Liver (tissue), 9 donors: Measurements from ENCODE around the gene MYO18B. TPM values are rescaled to one million over a fixed set of nuclear protein-coding genes. Genes with fewer than 3 reads are reported as not detected.

Experiments used
- DNase-seq: peaks from one replicate; pipeline ENCODE4 v3.0.0-alpha.2; 2017; ENCODE audit warnings: low spot score
- H3K27ac ChIP-seq, 2 donors: one replicate each; pipeline ENCODE4 v1.7.0; 2013; ENCODE audit warnings: inconsistent platforms in 2 of 2, low read length in 2 of 2, control low read depth in 1 of 2, low read depth in 1 of 2, mild to moderate bottlenecking in 1 of 2
- H3K27me3 ChIP-seq, 4 donors: one replicate each; pipeline versions ENCODE4 v1.6.1 to v1.7.0; 2013; ENCODE audit warnings: low read length in 3 of 4, inconsistent platforms in 1 of 4, mild to moderate bottlenecking in 1 of 4, moderate library complexity in 1 of 4; ENCODE audit not compliant: control insufficient read depth in 4 of 4, insufficient read depth in 4 of 4
- H3K36me3 ChIP-seq, 4 donors: one replicate each; pipeline versions ENCODE4 v1.6.1 to v1.7.0; 2013; ENCODE audit warnings: low read length in 3 of 4, mild to moderate bottlenecking in 3 of 4, low read depth in 1 of 4, moderate library complexity in 1 of 4; ENCODE audit not compliant: control insufficient read depth in 4 of 4, insufficient read depth in 3 of 4
- H3K4me1 ChIP-seq, 4 donors: one replicate each; pipeline versions ENCODE4 v1.6.1 to v1.7.0; 2013; ENCODE audit warnings: low read length in 3 of 4, mild to moderate bottlenecking in 3 of 4, moderate library complexity in 1 of 4; ENCODE audit not compliant: control insufficient read depth in 4 of 4, insufficient read depth in 4 of 4
- H3K4me3 ChIP-seq, 3 donors: one replicate each; pipeline versions ENCODE4 v1.6.1 to v1.7.0; 2013; ENCODE audit warnings: low read length in 3 of 3, control low read depth in 1 of 3, low read depth in 1 of 3, mild to moderate bottlenecking in 1 of 3
- H3K9ac ChIP-seq, 2 donors: one replicate each; pipeline ENCODE4 v1.7.0; 2013; ENCODE audit warnings: low read length in 2 of 2, mild to moderate bottlenecking in 2 of 2, moderate library complexity in 2 of 2, control low read depth in 1 of 2, low read depth in 1 of 2
- H3K9me3 ChIP-seq, 4 donors: one replicate each; pipeline versions ENCODE4 v1.6.1 to v1.7.0; 2013; ENCODE audit warnings: low read length in 3 of 4; ENCODE audit not compliant: control insufficient read depth in 4 of 4
- ATF3 ChIP-seq: IDR thresholded peaks from 2 replicates; pipeline ENCODE4 v1.6.1; 2016; ENCODE audit warnings: antibody characterized with exemption
- CTCF ChIP-seq: fragments of 150-350 bp; IDR thresholded peaks from 2 replicates; pipeline ENCODE4 v1.5.1; 2017; ENCODE audit warnings: improper control_type of control experiment, low read depth, low read length; ENCODE audit not compliant: missing input control
- EGR1 ChIP-seq, 2 donors: IDR thresholded peaks; 2 replicates each; pipeline ENCODE4 v1.6.1; 2016 to 2018; ENCODE audit warnings: antibody characterized with exemption in 2 of 2, low read depth in 2 of 2
- FOXA1 ChIP-seq: IDR thresholded peaks from 2 replicates; pipeline ENCODE4 v1.6.1; 2016; ENCODE audit warnings: antibody characterized with exemption
- FOXA2 ChIP-seq: IDR thresholded peaks from 2 replicates; pipeline ENCODE4 v1.6.1; 2016; ENCODE audit warnings: antibody characterized with exemption
- GABPA ChIP-seq, 2 donors: IDR thresholded peaks in 1 of 2; conservative IDR thresholded peaks in 1 of 2; 2 replicates each; pipeline ENCODE4 v1.6.1; 2016; ENCODE audit warnings: antibody characterized with exemption in 2 of 2, mild to moderate bottlenecking in 1 of 2, moderate library complexity in 1 of 2
- HNF4A ChIP-seq, 2 donors: conservative IDR thresholded peaks; 2 replicates each; pipeline ENCODE4 v1.6.1; 2016; ENCODE audit warnings: antibody characterized with exemption in 2 of 2, mild to moderate bottlenecking in 2 of 2
- HNF4G ChIP-seq: IDR thresholded peaks from 2 replicates; pipeline ENCODE4 v1.6.1; 2016; ENCODE audit warnings: antibody characterized with exemption
- JUND ChIP-seq, 2 donors: IDR thresholded peaks; 2 replicates each; pipeline ENCODE4 v1.6.1; 2016; ENCODE audit warnings: antibody characterized with exemption in 2 of 2
- MAX ChIP-seq: IDR thresholded peaks from 2 replicates; pipeline ENCODE4 v1.6.1; 2016; ENCODE audit warnings: antibody characterized with exemption
- NR2F2 ChIP-seq: IDR thresholded peaks from 2 replicates; pipeline ENCODE4 v1.6.1; 2016; ENCODE audit warnings: antibody characterized with exemption
- RAD21 ChIP-seq, 2 donors: IDR thresholded peaks; 2 replicates each; pipeline ENCODE4 v1.6.1; 2016; ENCODE audit warnings: antibody characterized with exemption in 2 of 2, mild to moderate bottlenecking in 2 of 2
- RXRA ChIP-seq, 2 donors: IDR thresholded peaks; 2 replicates each; pipeline ENCODE4 v1.6.1; 2017 to 2018; ENCODE audit warnings: antibody characterized with exemption in 2 of 2, mild to moderate bottlenecking in 1 of 2
- SP1 ChIP-seq: IDR thresholded peaks from 2 replicates; pipeline ENCODE4 v1.6.1; 2018; ENCODE audit warnings: antibody characterized with exemption, mild to moderate bottlenecking
- TAF1 ChIP-seq: conservative IDR thresholded peaks from 2 replicates; pipeline ENCODE4 v1.6.1; 2016; ENCODE audit warnings: antibody characterized with exemption, mild to moderate bottlenecking
- YY1 ChIP-seq: IDR thresholded peaks from 2 replicates; pipeline ENCODE4 v1.6.1; 2016; ENCODE audit warnings: antibody characterized with exemption, mild to moderate bottlenecking
- WGBS: extraction: QIAGEN DNeasy Blood & Tissue Kit; methylation state at CpG from one replicate; pipeline ENCODE4 v1.1.7; 2013; 5-methylcytosine and 5-hydroxymethylcytosine counted together
- polyA plus RNA-seq, 2 donors: library from polyadenylated mRNA; stranded (reverse) in 1 of 2; unstranded in 1 of 2; fragments of 200-250 nt in 1 of 2; fragments of >200 nt in 1 of 2; fragmentation: Nextera tagmentation in 1 of 2; extraction: Ambion mirVana in 1 of 2; gene quantifications; one replicate each; pipeline versions ENCODE4 v1.2.1 to v1.2.3, GENCODE V29; 2013 to 2015
- total RNA-seq, 2 donors: library from RNA; depleted of rRNA; stranded (reverse); fragments of >200 nt; gene quantifications; one replicate each; pipeline ENCODE4 v1.2.3, GENCODE V29; 2014
- TF ChIP-seq, protein P1 (sequence below): IDR thresholded peaks from 2 replicates; pipeline ENCODE4 v1.6.1; 2016; ENCODE audit warnings: antibody characterized with exemption, mild to moderate bottlenecking
- TF ChIP-seq, protein P2 (sequence below): IDR thresholded peaks from 2 replicates; pipeline ENCODE4 v1.6.1; 2016; ENCODE audit warnings: antibody characterized with exemption
- donor health status: healthy.
- donor health status: healthy.
- donor health status: healthy.
- donor health status: healthy.
- donor health status: healthy.

MYO18B gene
- total and polyA plus RNA-seq, 4 donors, result under 0.01 to 4.2 (median 0.02) TPM; not detected in 1

- no peak overlapping the region for H3K27ac ChIP-seq
- TF ChIP-seq TAF1 (no peak), ATF3 (no peak), RAD21 (IDR thresholded peaks at IDR 0.05) (no peak), FOXA2 (no peak), NR2F2 (no peak), MAX (no peak), CTCF (no peak), JUND (IDR thresholded peaks at IDR 0.05) (no peak), RXRA (IDR thresholded peaks at IDR 0.05) (no peak), EGR1 (IDR thresholded peaks at IDR 0.05; ENCODE audit: low read depth in 2 of 2) (no peak), FOXA1 (no peak), YY1 (no peak), SP1 (no peak)
- no peaks in the 10 kb centered on the region for H3K9me3 ChIP-seq
- H3K4me3 ChIP-seq, result no peak overlapping the region
- peaks cover 0 to 2% (median 0%) of the 10 kb centered on the region in 4 donors for H3K27me3 ChIP-seq
- H3K4me1 ChIP-seq, result no peaks in the 10 kb centered on the region
- DNase-seq, result no peak
- H3K9ac ChIP-seq, result no peak overlapping the region
- WGBS, result 91% methylated on average over 13 of the region's 13 CpGs
- no peaks in the 10 kb centered on the region for H3K36me3 ChIP-seq
Measured at GRCh38 chr22:25779890-25780289, 37.9 kb downstream of the MYO18B start.

DNA sequence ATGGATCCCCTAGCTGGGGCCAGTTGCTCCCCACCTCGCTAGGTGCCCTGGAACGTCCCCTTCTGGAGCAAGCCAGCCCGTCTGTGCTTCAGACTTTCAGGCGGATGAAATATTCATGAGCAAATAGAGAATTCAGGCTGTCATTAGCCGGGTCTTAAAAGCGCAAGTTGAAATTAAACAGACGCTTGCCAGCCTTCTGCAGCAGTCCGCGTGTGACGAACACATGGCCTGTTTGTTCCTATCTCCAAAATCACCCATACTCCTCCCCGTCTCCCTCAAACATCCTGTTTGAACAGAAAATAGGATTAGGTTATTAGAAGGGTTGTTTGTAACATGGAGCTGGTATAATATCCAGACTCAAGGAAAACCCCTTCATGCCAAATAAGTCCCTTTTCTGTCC, 38.7 kb downstream of the MYO18B start:
- Histone ChIP-seq H3K9ac (no peak overlapping the region), H3K27me3 (peaks cover 0 to 2% (median 0%) of the 10 kb centered on the region in 4 donors), H3K36me3 (no peaks in the 10 kb centered on the region), H3K4me3 (no peak overlapping the region), H3K4me1 (no peaks in the 10 kb centered on the region), H3K27ac (no peak overlapping the region), H3K9me3 (no peaks in the 10 kb centered on the region)
- DNase-seq, result no peak
- no peak for TF ChIP-seq CTCF
- TF ChIP-seq, protein P1, sequence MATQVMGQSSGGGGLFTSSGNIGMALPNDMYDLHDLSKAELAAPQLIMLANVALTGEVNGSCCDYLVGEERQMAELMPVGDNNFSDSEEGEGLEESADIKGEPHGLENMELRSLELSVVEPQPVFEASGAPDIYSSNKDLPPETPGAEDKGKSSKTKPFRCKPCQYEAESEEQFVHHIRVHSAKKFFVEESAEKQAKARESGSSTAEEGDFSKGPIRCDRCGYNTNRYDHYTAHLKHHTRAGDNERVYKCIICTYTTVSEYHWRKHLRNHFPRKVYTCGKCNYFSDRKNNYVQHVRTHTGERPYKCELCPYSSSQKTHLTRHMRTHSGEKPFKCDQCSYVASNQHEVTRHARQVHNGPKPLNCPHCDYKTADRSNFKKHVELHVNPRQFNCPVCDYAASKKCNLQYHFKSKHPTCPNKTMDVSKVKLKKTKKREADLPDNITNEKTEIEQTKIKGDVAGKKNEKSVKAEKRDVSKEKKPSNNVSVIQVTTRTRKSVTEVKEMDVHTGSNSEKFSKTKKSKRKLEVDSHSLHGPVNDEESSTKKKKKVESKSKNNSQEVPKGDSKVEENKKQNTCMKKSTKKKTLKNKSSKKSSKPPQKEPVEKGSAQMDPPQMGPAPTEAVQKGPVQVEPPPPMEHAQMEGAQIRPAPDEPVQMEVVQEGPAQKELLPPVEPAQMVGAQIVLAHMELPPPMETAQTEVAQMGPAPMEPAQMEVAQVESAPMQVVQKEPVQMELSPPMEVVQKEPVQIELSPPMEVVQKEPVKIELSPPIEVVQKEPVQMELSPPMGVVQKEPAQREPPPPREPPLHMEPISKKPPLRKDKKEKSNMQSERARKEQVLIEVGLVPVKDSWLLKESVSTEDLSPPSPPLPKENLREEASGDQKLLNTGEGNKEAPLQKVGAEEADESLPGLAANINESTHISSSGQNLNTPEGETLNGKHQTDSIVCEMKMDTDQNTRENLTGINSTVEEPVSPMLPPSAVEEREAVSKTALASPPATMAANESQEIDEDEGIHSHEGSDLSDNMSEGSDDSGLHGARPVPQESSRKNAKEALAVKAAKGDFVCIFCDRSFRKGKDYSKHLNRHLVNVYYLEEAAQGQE, result no peak
- no peak for TF ChIP-seq MAX
- no peak for TF ChIP-seq ATF3
- no peak for TF ChIP-seq GABPA (IDR thresholded peaks at IDR 0.05 in 1 of 2, conservative IDR thresholded peaks at IDR 0.05 in 1 of 2)
- no peak for TF ChIP-seq JUND (IDR thresholded peaks at IDR 0.05)
- TF ChIP-seq TAF1, result no peak
- TF ChIP-seq RAD21 (IDR thresholded peaks at IDR 0.05), result no peak
- no peak for TF ChIP-seq HNF4A (conservative IDR thresholded peaks at IDR 0.05)
- TF ChIP-seq FOXA1, result no peak
- no peak for TF ChIP-seq FOXA2
- TF ChIP-seq RXRA (IDR thresholded peaks at IDR 0.05), result no peak
- no peak for TF ChIP-seq NR2F2
- TF ChIP-seq, protein P2, sequence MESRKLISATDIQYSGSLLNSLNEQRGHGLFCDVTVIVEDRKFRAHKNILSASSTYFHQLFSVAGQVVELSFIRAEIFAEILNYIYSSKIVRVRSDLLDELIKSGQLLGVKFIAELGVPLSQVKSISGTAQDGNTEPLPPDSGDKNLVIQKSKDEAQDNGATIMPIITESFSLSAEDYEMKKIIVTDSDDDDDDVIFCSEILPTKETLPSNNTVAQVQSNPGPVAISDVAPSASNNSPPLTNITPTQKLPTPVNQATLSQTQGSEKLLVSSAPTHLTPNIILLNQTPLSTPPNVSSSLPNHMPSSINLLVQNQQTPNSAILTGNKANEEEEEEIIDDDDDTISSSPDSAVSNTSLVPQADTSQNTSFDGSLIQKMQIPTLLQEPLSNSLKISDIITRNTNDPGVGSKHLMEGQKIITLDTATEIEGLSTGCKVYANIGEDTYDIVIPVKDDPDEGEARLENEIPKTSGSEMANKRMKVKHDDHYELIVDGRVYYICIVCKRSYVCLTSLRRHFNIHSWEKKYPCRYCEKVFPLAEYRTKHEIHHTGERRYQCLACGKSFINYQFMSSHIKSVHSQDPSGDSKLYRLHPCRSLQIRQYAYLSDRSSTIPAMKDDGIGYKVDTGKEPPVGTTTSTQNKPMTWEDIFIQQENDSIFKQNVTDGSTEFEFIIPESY, result no peak
- TF ChIP-seq EGR1 (IDR thresholded peaks at IDR 0.05; ENCODE audit: low read depth in 2 of 2), result no peak
- TF ChIP-seq HNF4G, result no peak
- TF ChIP-seq SP1, result no peak
- no peak for TF ChIP-seq YY1
- 64% methylated on average over 11 of the region's 11 CpGs for WGBS
